Cerebellar nuclear complex (tissue), 1 donor: ENCODE results near the gene MARK3.

Source experiments
- DNase-seq, 2 experiments: peaks; one replicate each; lab custom pipeline; 2025; lab: John Stamatoyannopoulos, UW

MARK3 gene

GRCh38 chr14:103526914-103527248 lies 141.7 kb downstream of the MARK3 start:
- no peak for DNase-seq

GRCh38 chr14:103527408-103528145 lies 142.4 kb downstream of the MARK3 start:
- DNase-seq, result no peak

DNA sequence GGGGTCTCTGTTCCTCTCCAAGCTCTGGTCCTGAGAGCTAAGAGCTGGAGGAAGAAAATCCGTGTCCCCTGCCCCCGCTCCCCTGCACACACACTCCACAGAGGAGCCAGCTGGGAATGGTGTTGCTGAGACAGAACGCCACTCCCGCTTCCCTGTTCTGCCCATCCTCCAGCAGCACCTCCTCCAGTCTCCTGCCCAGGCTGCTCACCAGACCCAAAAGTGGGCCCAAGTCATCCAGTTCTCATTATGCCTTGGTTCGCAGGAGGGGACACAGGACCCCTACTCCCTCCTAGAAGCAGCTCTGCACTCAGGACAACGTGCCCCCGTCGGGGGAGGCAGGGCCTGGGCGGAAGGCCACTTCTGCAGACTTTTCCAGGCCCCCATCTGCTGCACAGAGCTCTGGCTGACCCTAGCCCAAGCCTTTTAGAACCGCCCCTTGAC lies 143.0 kb downstream of the MARK3 start:
- no peak for DNase-seq

DNA sequence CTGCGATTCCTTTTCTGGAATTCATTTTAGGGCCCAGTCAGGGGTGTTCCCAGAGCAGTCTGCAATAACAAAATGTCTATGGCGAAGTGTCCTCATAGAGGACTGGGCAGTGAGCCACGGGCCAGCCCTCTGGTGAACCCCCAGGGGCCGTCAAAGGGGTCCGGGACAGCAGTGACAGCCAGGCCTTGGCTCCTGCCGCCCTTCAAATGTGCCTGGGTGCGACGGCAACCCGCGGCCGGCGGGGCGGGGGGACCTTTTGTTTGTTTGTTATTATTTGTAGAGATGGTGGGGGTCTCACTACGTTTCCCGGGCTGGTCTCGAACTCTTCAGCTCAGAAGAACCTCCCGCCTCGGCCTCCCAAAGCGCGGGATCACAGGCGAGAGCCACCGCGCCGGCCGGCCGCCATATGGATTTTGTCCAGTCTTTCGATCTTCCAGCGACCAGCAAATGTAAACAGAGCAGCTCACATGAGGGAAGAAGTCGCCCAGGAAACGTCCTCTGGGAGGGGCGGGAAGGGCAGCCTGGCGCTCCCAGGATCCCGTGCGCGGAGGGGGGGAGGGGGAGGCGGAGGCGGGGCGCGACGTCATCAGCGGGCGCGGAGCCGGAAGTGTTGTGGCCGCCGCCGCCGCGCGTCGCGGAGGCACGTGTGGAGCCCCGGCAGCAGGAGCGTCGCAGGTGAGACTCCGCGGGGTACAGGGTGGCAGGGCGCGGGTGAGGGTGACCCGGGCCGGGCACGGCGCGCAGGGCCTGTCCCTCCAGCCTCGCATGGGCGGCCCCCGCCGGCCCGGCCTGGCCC lies 143.6 kb downstream of the MARK3 start, which contains the start of gene TRMT61A:
TRMT61A (plus strand) TSS at position 610 of the 796 bp plus-strand sequence. CDS start 783 bp downstream, outside the sequence.
- peak; percentile 49 to 82 for DNase-seq

DNA sequence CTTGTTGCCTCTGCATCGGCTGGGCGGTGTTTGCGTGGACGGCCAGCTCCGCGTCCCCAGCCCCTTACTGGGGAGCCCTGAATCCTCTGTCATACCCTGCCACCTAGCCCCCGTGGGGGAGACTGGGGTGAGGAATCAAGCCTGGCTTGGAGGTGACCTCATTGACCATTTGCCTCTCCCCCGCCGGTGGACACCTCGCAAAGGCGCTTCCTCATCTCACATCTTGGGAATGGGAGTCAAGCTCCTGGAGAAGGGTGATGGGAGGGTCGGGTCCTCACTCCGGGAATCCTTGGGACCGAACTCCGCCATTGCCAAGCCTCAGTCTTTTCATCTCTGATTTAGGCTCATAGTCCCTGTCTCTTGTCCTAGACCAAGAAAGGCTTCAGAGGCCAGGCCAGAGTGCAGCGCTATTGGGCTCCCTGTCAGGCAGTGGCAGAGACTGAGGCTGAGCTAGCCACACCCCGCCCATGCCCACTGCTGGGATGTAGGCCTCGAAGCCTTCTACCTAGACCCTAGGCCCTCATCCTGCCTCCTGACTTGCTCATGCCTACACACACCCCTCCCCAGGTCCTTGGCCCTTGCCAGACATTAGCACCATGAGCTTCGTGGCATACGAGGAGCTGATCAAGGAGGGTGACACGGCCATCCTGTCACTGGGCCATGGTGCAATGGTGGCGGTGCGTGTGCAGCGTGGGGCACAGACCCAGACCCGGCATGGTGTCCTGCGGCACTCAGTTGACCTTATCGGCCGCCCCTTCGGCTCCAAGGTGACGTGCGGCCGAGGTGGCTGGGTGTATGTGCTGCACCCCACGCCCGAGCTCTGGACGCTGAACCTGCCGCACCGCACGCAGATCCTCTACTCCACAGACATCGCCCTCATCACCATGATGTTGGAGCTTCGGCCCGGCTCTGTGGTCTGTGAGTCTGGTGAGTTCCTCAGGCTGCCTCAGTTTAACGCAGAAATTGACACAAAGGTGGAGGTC lies 144.5 kb downstream of the MARK3 start:
- DNase-seq, result no peak

DNA sequence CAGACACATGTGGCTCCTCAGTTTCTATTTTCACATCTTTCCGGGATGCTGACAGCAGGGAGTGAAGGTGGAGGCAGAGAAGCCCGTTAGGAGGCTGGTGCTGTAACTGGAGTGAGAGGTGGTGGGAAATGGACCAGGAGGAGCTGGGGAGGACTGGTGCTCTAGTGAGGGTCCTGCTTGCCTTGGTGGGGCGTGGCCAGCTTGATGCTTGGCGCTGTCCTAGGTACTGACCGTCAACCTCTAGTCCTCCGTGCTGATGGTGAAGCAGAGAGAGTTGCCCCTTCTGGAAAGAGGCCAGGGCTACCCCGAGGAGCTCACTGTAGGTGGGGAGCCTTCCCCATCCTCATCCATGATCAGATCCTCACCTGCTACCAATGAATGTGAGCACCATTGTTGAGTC lies 145.2 kb downstream of the MARK3 start:
- DNase-seq, result no peak

DNA sequence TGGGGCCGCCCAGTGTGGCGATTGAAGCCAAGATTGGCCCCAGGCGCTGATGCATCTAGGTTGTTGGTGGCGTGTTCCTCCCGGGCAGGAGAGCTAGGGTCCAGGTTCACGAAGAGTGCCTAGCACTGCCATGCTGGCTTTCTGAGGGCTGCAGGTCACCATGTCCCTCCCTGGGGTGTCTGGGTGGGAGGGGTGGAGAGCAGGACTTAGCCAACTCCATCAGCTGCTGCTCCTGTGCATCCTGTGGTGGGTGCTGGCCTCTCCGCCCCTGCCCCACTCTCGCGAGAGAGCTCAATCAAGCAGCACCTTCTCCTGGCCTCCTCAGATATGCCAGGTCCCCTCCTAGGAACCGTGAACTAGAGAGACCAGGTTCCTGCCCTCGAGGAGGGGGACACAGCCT lies 145.6 kb downstream of the MARK3 start:
- no peak for DNase-seq

GRCh38 chr14:103531421-103532215 lies 146.4 kb downstream of the MARK3 start:
- no peak for DNase-seq

DNA sequence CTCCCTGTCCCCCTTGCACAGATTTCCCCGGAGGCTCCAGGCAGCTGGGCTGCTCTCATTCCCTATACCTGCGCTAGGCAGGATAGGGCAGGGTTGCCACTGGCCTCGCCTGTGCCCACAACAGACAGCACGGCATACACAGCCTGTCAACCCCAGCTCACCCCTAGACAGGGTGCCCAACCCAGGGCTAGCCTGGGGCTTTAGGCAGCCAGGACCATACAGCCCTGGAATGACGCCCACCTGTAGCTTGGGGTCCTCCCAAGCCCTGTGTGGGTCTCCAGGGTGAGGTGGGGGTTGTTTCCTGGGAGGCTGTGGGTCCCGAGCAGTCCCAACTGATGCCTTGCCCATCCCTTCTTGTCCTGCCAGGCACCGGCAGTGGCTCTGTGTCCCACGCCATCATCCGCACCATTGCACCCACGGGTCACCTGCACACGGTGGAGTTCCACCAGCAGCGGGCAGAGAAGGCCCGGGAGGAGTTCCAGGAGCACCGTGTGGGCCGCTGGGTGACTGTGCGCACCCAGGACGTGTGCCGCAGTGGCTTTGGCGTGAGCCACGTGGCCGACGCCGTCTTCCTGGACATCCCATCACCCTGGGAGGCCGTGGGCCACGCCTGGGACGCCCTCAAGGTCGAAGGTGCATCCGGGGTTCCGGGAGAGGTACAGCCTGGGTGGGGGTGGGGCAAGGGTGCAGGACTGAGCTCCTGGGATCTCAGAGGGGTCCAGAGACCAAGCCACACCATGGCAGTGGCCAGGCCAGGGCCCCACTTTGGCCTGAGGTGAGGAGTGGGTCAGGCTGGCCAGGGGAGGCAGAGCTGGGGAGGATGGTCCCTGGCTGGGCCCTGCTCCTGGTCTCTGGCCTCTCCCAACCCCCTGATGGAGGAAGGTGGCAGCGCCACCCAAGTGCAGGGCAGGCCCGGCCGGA lies 147.3 kb downstream of the MARK3 start:
- DNase-seq, result no peak

DNA sequence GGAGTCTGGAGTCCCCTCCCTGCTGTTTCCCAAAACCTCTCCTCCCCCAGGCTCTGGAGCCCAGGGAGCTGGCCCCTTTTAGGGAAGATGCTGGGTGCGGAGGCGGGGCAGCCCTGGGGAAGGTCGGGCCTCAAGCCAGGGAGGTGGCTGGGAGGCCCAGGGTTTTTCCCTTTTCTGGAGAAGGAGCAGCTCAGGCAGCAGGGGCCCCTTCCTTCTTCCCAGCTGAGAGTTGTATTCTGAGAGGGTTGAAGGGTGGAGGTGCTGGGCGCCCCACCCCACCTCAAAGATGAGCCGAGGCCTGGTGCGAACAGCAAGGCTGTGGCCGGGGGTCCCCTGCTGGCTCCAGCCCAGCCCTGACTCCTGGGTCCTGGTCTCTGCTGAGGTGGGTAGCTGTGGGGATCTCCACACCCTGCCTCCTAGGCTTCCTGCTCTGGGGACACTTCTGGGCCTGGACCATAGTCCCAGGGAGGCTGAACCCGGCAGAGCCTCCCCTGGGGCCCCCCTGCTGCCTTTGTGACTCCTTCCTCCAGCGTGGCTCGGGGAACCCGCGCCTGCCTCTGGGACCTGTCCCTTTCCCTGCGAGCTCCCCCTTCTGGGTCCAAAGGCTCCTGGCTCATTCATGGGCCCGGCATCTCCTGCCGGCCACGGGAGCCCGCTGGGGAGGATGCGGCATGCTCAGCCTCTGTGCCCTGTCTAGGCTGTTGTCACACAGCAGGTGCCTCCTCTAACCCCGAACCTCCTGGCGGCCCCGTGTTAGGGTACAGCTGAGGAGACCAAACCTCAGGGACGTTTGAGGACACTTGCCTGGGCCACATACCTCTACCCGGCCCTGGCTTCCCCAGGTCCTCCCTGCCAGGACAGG lies 148.2 kb downstream of the MARK3 start:
- no peak for DNase-seq

DNA sequence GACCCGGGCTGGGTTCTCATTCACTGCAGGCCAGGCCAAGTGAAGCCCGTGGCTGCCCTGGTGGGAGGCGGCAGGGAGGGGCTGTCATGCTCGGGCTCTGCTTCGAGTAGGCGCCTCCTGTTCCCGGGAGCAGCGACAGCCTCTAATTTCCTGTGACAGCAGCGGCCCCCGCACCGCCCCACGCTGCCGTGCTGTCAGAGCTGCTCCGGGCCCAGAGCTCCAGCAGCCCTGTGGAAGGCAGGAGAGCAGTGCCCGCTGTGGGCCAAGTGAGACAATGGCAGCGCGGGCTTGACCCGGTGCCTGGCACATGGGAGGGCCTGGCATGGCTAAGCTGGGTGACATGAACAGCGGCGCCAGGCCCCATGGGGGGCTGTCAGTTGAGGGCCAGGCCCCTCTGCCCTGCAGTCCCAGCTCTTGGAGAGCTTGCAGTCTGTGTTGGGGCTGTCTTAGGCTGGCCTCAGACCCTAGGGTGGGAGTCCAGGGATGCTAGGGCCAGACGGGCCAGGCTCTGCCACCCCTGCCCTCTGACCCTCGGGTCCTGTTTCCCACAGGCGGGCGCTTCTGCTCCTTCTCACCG lies 148.9 kb downstream of the MARK3 start:
- DNase-seq, result peak in 1 of 2 experiments; percentile 17

DNA sequence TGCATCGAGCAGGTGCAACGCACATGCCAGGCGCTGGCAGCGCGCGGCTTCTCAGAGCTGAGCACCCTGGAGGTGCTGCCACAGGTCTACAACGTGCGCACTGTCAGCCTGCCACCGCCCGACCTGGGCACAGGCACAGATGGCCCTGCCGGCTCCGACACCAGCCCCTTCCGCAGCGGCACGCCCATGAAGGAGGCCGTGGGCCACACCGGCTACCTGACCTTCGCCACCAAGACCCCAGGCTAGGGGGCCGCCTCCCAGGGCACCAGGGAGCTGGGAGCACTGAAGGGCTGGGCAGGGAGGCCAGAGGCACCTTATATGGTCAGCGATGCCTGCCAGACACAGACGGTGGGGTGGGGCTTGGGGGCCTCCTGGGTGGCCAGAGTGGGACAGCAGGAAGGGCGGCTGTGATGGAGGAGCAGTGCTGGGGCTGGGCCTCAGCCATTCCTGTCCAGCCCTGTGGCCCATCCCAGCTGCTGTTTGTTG lies 149.4 kb downstream of the MARK3 start:
- no peak for DNase-seq

- DNase-seq, result no peak
Measured at GRCh38 chr14:103535081-103535890, 150.1 kb downstream of the MARK3 start.

DNA sequence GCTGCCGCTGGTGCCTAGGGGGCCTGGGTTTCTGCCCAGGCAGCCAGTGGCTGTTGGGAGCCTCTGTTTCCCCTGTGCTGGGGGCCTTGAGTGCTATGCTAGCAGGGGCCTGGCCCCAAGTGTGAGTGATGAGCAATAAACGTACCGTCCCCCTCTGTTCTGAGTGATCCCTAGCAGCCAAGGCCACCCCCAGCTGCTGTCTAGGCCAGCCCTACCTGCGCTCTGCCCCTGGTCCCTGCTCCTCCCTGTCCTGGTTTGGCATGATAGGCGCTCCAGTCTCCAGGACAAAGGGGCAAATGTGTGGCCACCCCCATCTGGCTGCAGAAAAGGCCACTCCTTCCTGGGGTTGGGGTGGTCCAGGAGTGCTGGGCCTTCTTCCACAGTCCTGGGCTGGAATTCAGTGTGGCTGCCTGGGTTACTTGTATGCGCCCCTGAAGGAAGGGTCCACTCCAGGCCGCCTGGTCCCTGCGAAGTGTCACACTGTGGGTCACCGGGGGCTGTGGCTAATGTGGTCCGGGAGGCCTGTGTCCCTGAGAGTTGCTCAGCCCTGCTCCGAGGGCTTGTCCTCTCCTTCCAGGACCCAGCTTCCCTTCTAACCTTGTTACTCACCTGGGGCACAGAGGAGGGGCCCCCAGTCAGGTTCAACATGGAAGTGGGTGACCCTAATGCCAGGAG lies 150.8 kb downstream of the MARK3 start:
- DNase-seq, result no peak

DNA sequence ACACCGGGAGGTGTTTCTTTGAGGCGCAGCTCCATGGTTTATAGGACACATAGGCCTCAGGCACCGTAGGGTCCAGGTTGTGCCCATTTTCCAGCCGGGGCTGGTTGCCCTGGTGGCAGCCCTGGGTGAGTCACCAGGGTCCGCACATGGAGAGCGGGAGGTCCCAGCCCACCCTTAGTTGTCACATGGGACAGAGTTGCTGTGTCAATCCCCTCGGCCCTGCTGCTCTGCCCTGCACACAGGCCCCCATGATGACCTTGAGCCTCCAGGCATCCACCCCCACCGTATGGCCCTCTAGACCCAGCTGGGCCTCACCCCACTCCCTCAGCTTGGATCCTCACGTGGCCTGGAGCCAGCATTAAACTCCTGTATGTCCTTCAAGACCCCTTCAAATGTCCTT lies 151.5 kb downstream of the MARK3 start:
- no peak for DNase-seq

GRCh38 chr14:103537175-103537990 lies 152.2 kb downstream of the MARK3 start:
- DNase-seq, result no peak
